Pulmonary artery endothelial cell (primary cell): Measurements from ENCODE around the gene ACSF2. TPM values are rescaled to one million over a fixed set of nuclear protein-coding genes. Genes with fewer than 3 reads are reported as not detected.
"Not testable (repeated sequence)": the region's sequence is repeated elsewhere in the genome, so short reads cannot be mapped to it uniquely, and the experiment has no call there.

Experiments used
- DNase-seq: peaks from one replicate; pipeline ENCODE4 v3.0.0-alpha.2; 2011; ENCODE audit warnings: low read depth, low spot score
- total RNA-seq: library from RNA; depleted of rRNA; stranded (reverse); fragments of >200 nt; gene quantifications from 2 replicates; pipeline ENCODE4 v1.2.3, GENCODE V29; 2014

ACSF2 gene
- 10.0 and 10.5 TPM in 2 replicates for total RNA-seq

DNA sequence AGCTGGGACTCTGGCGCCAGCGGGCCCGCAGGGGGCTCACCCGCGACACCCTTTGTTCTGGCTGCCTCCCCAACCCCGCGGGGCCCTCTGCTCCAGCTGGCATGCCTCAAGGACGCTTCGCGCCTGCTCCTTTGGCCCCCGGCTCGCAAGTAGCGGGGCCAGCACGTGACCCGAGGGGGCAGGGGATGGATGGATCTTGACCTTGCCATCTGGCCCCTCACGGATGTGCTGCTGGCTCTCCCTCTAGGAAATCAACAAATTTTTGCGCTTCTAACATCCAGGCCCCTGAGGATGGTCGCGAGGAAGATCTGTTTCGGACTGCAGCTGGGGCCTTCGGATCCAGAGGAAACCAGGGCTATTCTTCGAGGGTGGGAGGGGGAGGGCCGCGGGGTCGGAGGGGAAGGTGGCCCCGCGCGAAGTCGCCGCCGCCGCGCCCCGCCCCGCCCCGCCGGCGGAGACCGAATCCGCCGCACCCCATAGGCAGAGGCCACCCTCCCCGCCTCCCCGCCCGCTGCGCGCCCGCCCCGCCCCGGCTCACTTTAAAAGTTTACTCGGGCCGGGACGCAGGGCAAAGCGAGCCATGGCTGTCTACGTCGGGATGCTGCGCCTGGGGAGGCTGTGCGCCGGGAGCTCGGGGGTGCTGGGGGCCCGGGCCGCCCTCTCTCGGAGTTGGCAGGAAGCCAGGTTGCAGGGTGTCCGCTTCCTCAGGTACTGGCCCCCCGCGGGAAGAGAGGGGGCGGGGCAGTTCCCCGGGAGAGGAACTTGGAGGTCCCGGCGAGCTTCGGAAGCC, at the start of gene ACSF2:
Gene ACSF2, plus strand, starts transcription at position 537 of the 790 bp plus-strand sequence. Its CDS starts 44 bp downstream, at position 581.
- DNase-seq = no peak

GRCh38 chr17:50379351-50380132, 46.5 kb upstream of the ACSF2 start:
- DNase-seq = no peak

DNA sequence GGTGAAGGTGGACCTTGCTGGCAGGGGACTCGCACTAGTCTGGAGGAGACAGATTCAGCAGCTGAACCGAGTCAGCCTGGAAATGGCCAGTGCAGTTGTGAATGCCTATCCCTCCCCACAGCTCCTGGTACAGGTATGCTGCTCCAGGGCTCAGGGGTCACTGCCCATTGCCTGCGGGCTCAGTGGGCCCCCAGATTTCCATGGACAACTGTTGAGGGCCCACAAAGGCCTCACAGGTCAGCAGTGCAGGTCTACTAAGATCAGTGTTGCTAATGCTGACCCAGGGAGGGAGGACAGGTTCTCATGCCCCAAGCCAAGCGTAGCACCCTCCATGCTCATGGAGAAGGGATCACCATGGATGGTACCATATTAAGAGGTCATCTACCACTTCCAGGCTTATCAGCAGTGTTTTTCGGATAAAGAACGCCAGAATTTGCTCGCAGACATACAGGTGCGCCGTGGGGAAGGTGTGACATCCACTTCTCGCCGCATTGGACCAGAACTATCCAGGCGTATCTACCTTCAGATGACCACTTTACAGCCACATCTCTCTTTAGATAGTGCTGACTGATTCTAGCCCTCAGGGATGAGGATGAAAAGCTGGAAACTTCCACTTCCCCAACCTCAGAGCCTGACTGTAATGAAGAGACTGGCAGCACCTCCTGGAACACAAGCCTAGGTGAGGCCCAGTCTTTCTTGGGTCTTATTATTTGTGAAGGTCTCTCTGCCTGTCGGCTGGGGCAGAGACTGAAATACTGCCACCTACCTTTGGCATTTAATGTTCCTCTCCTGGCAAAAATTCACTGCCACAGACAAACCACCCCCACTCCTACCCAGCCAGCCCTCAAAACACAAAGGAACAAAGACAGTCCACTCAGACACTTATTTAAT, 45.4 kb upstream of the ACSF2 start:
- no peak for DNase-seq

DNA sequence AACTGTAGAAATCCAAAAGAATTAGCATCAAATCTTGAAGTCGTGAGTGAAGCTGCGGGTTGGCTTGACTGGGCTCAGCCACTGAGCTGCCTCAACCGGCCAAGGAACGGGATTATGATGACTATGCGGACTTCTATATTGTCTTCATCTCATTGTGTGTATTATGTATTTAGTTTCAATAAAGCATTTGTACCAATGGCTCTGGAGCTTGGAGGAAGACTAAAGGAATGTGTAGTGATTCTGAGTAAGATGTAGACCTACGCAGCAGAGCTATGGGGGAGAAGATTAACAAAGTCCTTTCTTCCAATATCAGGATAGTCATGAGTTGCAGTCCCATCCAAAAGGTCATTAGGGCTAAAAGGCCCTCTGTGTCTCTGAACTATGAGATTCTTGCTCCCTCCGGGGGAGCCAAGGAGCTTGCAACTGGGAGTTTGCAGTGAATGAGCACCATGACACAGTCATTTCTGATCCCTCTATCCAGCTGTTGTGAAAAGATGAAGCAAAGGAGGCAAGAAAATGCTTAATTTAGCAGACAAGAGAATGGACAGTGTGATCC, 44.7 kb upstream of the ACSF2 start:
- DNase-seq = no peak

DNA sequence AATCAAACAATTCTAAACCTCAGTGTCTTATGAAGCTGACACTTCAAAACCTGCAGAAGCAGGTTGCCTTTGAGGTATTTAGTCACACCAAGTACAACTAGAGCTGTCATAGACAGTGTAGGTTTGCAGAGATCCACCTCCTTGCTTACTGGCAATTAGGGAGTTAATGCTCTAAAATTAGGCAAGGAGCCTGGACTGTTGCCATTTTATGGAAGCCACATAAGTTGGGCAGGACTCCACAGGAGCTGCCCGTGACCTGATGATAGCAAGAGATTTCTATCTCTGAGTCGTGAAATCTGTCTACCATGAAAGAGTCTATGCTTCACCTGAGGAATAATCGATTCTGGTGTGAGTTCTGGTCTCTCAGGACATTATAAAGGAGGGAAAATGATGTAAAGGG, 44.1 kb upstream of the ACSF2 start:
- DNase-seq = no peak

DNA sequence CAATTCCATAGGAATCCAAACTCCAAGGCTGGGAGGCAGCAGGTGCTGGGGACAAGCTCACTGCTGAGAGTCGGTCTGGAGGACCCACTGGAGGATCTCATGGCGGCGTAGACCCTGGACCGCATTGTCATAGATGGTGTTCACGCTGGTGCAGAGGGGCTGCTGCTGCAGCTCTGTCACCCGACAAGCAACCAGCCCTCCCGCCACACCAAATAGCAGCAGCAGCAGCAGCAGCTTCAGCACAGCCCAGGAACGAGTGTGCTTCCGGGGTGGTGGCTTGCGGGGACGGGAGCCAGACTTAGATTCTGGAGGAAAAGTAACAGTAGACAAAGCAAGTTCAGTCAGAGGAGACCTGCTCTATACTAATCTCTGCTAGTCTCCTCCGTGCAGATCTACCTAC, 43.1 kb upstream of the ACSF2 start:
- DNase-seq = no peak

DNA sequence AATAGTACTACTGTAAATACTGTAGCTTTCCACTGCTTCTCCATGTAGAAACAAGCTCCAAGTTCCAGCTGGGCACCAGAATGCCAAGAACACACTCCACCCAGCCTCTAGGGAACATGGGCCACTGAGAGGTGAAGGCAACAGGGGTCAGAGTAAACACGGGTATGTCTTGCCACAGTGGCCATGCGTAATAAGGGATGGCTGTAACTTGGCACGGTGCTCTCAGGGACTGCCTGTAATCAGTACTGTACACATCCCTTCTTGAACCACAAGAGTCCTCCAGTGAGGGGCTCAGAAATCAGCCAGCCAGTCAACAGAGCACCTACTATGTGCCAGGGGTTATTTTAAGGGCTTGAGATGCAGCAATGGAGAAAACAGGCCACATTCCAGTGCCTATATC, 39.5 kb upstream of the ACSF2 start:
- DNase-seq = no peak

DNA sequence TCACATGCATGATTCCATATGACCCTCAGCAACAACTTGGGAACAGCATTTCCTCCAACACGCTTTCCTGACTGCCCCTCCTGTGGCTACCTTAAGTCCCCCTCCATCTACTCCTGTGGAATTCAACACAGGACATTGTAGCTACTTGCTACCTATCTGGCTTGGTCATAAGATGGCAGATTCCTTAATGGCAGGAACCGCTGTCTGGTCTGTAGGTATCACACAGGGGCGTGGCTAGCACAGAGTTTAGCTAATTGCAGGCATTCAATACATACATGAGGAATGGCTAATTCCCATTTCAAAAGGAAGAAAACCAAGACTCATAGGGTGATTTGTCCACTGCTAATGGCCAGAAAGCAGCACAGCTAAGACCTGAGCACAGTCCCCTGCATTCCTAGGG, 37.3 kb upstream of the ACSF2 start:
- no peak for DNase-seq

DNA sequence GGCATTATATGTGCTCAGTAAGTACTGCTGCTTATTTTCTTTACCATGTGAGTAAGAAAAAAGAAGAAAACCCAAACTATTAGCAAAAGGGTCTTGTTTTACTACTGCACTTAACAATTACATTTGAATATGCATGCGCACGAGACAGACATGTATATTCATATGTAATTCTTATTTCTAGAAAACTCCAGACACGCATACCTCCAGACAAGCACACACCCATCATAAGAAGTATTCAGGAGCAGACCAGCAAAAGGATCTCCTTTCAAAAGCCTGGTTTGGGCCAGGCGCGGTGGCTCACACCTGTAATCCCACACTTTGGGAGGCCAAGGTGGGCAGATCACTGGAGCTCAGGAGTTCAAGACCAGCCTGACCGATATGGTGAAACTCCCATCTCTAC, 36.5 kb upstream of the ACSF2 start:
- no peak for DNase-seq

- no peak for DNase-seq
These were observed 33.4 kb upstream of the ACSF2 start for GRCh38 chr17:50392621-50393020.

DNA sequence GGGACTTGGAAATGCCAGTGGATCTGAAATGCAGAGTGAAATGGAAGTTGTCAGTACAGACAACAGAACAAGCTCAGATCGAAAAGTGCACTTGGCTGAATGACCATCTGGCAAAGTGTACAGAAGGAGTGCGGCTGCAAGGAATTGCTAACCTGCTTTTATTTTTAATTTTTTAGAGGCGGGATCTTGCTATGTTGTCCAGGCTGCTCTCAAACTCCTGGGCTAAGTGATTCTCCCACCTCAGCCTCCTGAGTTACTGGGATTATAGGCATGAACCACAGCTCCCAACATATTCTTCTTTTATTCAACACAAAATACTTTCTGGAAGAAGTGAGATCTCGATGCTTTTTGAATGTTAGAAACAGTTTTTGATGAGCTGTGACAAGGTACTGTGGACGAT, 32.3 kb upstream of the ACSF2 start:
- DNase-seq = no peak

DNA sequence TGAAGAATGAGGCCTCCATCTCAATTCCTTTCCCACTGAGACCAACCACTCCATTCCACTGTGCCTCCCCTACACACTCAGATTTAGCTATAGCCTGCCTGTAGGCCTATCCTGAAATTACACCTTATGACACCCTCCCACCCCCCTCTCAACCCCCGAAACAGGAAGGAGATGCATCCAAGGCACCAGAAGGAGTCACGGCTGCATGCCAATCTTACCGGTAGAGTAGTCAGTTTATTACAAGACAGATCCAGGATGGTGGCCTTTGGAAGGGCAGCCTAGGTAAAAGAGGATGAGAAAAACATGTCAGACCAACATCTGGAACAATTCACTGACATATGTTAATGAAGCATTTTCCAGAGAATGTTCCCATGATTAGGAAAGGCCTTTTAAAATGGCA, 31.3 kb upstream of the ACSF2 start:
- DNase-seq = no peak

- DNase-seq = no peak
These were observed 29.5 kb upstream of the ACSF2 start for GRCh38 chr17:50396261-50397110.

GRCh38 chr17:50397111-50397918, 28.7 kb upstream of the ACSF2 start, which contains the start of gene LRRC59:
LRRC59 (minus strand) TSS chr17:50397523; CDS start chr17:50397317, 206 bp downstream.
- peak; percentile 55 for DNase-seq

DNA sequence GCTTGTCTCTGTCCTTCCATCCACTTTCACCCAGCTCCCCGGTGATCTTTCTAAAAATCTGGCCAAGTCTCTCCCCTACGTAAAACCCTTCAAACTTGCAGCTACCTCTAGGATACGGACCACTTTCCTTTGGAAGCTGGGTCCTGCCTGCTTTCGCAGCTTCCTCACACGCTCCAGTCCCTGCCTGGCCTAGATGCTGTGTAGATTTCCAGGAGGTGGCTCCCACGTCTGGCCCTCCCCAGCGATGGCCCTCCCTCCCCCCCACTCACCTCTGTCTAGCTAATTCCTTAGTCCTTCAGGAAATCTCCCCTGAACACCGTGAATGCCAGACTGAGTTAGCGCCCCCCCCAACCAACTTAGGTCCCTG, 28.1 kb upstream of the ACSF2 start:
- no peak for DNase-seq

- not testable (repeated sequence) for DNase-seq
These were observed 27.3 kb upstream of the ACSF2 start for GRCh38 chr17:50398672-50399071.

DNA sequence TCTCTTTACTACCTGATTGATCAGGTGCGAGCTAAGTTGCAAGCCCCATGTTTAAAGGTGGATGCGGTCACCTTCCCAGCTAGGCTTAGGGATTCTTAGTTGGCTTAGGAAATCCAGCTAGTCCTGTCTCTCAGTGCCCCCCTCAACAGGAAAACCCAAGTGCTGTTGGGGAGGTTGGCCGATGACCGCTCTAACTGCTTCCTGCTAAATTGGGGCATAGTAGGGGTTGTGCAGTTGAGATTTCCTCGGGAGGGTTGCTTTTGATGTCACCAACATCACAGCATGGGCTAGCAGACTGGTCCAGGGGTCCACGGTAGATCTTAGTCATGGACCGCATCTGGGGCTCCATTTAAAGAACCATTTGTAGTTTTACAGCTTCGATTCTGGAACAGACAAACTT, 26.4 kb upstream of the ACSF2 start:
- DNase-seq = not testable (repeated sequence)

DNA sequence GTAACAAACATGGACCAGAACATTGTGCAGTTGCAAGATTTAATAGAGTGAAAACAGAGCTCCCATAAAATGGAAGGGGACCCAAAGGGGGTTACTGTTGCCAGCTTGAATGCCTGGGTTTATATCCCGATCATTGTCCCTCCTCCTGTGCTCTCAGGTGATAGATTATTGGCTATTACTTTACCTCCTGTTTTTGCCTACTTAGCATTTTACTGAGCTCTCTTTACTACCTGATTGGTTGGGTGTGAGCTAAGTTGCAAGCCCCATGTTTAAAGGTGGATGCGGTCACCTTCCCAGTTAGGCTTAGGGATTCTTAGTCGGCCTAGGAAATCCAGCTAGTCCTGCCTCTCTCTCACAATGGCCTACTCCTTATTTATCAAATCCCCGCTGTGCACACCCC, 20.7 kb upstream of the ACSF2 start:
- DNase-seq = not testable (repeated sequence)

DNA sequence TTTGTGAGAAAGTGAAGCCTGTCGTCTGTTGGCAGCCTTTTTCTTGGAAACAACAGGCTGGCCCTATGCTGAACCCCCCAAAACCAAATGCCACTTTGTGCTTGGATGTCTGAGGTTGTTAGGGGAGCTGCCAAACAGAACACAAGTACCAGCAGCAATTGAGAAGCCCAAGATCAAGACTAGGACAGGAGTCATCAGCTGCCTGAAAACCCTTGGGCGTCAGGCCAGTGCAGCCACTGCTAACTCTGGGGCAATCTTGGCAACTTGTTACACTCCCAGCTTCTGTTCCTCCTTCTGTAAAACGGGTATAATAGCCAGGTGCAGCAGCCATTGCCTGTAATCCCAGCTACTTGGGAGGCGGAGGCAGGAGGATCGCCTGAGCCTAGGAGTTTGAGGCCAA, 19.4 kb upstream of the ACSF2 start:
- DNase-seq = no peak

GRCh38 chr17:50407921-50408320, 18.1 kb upstream of the ACSF2 start:
- DNase-seq = no peak
